ENCODE results near the gene DGKG. TPM values are rescaled to one million over a fixed set of nuclear protein-coding genes. Genes with fewer than 3 reads are reported as not detected.

The DGKG gene
- total and polyA plus RNA-seq, 7 donors: 3.6 to 12.1 (median 8.0) TPM

DNA sequence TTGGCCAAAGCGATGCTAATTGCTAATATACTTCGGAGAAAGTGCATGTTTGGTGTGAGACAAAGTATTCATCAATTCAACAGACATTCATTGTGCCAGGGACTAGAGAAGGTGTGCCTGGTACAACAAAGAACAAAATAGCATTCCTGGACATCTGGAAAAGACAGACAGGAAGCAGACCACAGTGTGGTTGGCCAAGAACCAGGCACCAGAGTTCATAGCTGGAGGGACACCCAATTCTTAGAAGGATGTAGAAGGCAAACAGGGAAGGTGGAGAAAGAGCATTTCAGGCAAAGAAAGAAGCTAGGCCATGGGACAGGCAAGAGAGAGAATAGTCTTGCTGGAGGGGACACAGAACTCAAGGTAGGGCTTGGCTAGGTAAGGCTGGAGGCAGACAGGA is 147.4 kb downstream of the DGKG start:
- no peak for DNase-seq
- TF ChIP-seq, protein P1, sequence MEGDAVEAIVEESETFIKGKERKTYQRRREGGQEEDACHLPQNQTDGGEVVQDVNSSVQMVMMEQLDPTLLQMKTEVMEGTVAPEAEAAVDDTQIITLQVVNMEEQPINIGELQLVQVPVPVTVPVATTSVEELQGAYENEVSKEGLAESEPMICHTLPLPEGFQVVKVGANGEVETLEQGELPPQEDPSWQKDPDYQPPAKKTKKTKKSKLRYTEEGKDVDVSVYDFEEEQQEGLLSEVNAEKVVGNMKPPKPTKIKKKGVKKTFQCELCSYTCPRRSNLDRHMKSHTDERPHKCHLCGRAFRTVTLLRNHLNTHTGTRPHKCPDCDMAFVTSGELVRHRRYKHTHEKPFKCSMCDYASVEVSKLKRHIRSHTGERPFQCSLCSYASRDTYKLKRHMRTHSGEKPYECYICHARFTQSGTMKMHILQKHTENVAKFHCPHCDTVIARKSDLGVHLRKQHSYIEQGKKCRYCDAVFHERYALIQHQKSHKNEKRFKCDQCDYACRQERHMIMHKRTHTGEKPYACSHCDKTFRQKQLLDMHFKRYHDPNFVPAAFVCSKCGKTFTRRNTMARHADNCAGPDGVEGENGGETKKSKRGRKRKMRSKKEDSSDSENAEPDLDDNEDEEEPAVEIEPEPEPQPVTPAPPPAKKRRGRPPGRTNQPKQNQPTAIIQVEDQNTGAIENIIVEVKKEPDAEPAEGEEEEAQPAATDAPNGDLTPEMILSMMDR (IDR thresholded peaks at IDR 0.05): no peak
- no peaks in the 10 kb centered on the region for H3K9me3 ChIP-seq
- H3K4me3 ChIP-seq: no peak overlapping the region
- peaks cover 50% of the 10 kb centered on the region for H3K4me1 ChIP-seq
- no peak overlapping the region for H3K27ac ChIP-seq
- no peaks in the 10 kb centered on the region for H3K36me3 ChIP-seq (ENCODE audit: insufficient read depth in 1 of 2, low read depth in 1 of 2)
- intact Hi-C loops (cut with DNase I): loop anchor here in 1 of 2 donors (5.0 kb wide), 1 partner anchor 107 kb away; the partner anchor contains the start of gene ETV5
- no peak for ATAC-seq
- 80 to 89% (median 84%) methylated on average over 2 of the region's 2 CpGs for WGBS, 3 donors
- H3K27me3 ChIP-seq (ENCODE audit: insufficient read depth in 3 of 3, low read length in 2 of 3): no peaks in the 10 kb centered on the region

DNA sequence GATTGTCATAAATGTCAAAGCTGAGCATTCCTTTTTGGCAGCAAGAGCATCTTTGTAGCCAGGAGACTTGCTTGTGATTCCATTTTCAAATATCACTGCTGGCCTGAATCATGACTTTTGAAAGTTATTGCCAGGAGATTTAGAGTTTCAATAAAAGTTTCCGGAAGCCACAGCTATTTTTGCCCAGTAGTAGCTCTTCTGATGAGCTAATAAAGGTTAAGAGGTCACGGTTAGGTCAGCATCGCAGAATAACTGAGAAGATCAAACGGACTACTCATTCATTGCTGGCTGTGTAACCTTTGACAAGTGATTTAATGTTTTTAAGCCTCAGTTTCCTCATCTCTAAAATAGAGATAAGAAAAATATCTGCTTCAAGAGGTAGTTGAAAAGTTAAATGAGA is 148.1 kb downstream of the DGKG start:
- no peak for DNase-seq
- Histone ChIP-seq H3K4me3 (no peak overlapping the region), H3K4me1 (peaks cover 45% of the 10 kb centered on the region), H3K27me3 (ENCODE audit: insufficient read depth in 3 of 3, low read length in 2 of 3) (no peaks in the 10 kb centered on the region), H3K27ac (no peak overlapping the region), H3K36me3 (ENCODE audit: insufficient read depth in 1 of 2, low read depth in 1 of 2) (no peaks in the 10 kb centered on the region), H3K9me3 (no peaks in the 10 kb centered on the region)
- no peak for ATAC-seq
- intact Hi-C loops (cut with DNase I): no loop called here
- WGBS, 3 donors: 34 to 54% (median 45%) methylated on average over 4 of the region's 4 CpGs
- TF ChIP-seq, protein P1 (IDR thresholded peaks at IDR 0.05): no peak

DNA sequence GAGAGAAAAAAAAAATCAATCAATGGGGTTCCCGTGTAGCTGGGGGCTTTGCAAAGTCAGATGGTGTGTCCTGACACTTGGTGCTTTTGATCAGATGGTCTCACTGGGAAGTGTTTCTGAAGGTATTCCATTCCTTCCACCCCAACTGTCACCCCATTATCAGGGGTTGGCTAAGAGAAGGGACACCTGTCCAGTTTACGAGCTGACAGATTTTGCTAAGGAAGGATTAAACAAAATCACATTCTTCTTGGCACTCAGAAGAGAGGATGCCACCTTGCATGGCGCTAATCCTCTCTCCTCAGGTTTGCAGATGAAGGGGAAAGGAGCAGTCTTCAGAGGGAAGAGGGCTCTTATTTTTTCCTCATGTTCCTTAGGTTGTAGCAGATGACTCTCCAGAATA is 149.4 kb downstream of the DGKG start:
- Histone ChIP-seq H3K27ac (no peak overlapping the region), H3K4me3 (no peak overlapping the region), H3K27me3 (ENCODE audit: insufficient read depth in 3 of 3, low read length in 2 of 3) (no peaks in the 10 kb centered on the region), H3K4me1 (peaks cover 32% of the 10 kb centered on the region), H3K9me3 (no peaks in the 10 kb centered on the region), H3K36me3 (ENCODE audit: insufficient read depth in 1 of 2, low read depth in 1 of 2) (no peaks in the 10 kb centered on the region)
- ATAC-seq (no peak), DNase-seq (no peak)
- TF ChIP-seq, protein P1 (IDR thresholded peaks at IDR 0.05): no peak
- intact Hi-C loops (cut with DNase I): no loop called here
- 86 to 92% (median 87%) methylated on average over 3 of the region's 3 CpGs for WGBS, 3 donors

DNA sequence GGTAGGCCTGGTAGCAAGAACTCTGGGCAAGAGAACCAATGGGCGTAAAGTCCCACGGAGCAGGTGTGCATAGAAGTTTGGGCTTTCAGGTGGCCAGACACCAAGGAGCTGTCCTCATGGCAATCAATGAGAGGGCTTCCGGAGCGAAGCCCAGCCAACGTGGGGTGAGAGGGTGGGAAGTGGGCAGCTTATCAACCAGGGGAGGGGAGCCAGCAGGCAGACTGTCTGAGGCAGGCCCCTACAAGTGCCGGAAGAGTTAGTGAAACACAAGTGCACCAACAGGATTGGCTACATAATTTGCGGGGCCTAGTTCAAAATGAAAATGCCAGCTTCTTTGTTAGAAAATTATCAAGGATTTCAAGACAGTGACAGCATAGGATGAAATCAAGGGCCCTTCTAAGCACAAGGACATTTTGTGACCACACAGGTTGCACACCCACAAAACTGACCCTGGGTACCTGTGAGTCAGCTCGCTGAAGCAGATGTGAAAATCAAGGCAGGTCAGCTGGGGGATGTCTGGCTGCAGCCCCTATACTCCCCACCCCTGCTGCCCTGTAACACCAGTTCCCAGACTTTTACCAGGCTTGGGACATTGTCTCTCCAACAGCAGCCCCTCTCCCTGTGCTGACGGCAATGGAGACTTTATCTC is 151.1 kb downstream of the DGKG start:
- Histone ChIP-seq H3K9me3 (no peaks in the 10 kb centered on the region), H3K4me1 (peaks cover 23% of the 10 kb centered on the region), H3K27ac (peak overlapping the region; percentile 68), H3K36me3 (ENCODE audit: insufficient read depth in 1 of 2, low read depth in 1 of 2) (no peaks in the 10 kb centered on the region), H3K27me3 (ENCODE audit: insufficient read depth in 3 of 3, low read length in 2 of 3) (no peaks in the 10 kb centered on the region), H3K4me3 (no peak overlapping the region)
- TF ChIP-seq, protein P1 (IDR thresholded peaks at IDR 0.05): no peak
- intact Hi-C loops (cut with DNase I): no loop called here
- WGBS, 3 donors: 73 to 87% (median 82%) methylated on average over 9 of the region's 9 CpGs
- no peak for DNase-seq
- no peak for ATAC-seq

Data from psoas muscle (tissue), 8 donors.